Measurements from ENCODE around the gene RHOT2.
"Not testable (repeated sequence)": the region's sequence is repeated elsewhere in the genome, so short reads cannot be mapped to it uniquely, and the experiment has no call there.

RHOT2 gene

GRCh38 chr16:680967-681745 is 13.2 kb downstream of the RHOT2 start:
- no peak for DNase-seq (ENCODE audit: extremely low read depth in 1 of 2, low read depth in 1 of 2)

- DNase-seq (ENCODE audit: extremely low read depth in 1 of 2, low read depth in 1 of 2) = no peak
Measured at GRCh38 chr16:681746-682427, 14.0 kb downstream of the RHOT2 start.

- DNase-seq (ENCODE audit: extremely low read depth in 1 of 2, low read depth in 1 of 2) = no peak
Measured at GRCh38 chr16:682493-683395, 14.8 kb downstream of the RHOT2 start.

GRCh38 chr16:683396-684070 is 15.6 kb downstream of the RHOT2 start:
- no peak for DNase-seq (ENCODE audit: extremely low read depth in 1 of 2, low read depth in 1 of 2)

- peak; percentile 85 to 94 for DNase-seq (ENCODE audit: extremely low read depth in 1 of 2, low read depth in 1 of 2)
Measured at GRCh38 chr16:684071-684794, 16.3 kb downstream of the RHOT2 start, which contains the start of gene JMJD8. JMJD8 (minus strand) TSS chr16:684334; CDS start chr16:684319, 15 bp downstream.

- no peak for DNase-seq (ENCODE audit: extremely low read depth in 1 of 2, low read depth in 1 of 2)
Measured at GRCh38 chr16:684961-685696, 17.2 kb downstream of the RHOT2 start.

- no peak for DNase-seq (ENCODE audit: extremely low read depth in 1 of 2, low read depth in 1 of 2)
Measured at GRCh38 chr16:685967-686366, 18.0 kb downstream of the RHOT2 start.

- no peak for DNase-seq (ENCODE audit: extremely low read depth in 1 of 2, low read depth in 1 of 2)
Measured at GRCh38 chr16:686459-687260, 18.7 kb downstream of the RHOT2 start.

GRCh38 chr16:687499-687898 is 19.6 kb downstream of the RHOT2 start:
- no peak for DNase-seq (ENCODE audit: extremely low read depth in 1 of 2, low read depth in 1 of 2)

GRCh38 chr16:689175-689897 is 21.4 kb downstream of the RHOT2 start:
- DNase-seq (ENCODE audit: extremely low read depth in 1 of 2, low read depth in 1 of 2) = no peak

- DNase-seq (ENCODE audit: extremely low read depth in 1 of 2, low read depth in 1 of 2) = not testable (repeated sequence)
Measured at GRCh38 chr16:691242-691641, 23.3 kb downstream of the RHOT2 start.

GRCh38 chr16:692356-693108 is 24.6 kb downstream of the RHOT2 start:
- DNase-seq (ENCODE audit: extremely low read depth in 1 of 2, low read depth in 1 of 2) = no peak

- DNase-seq (ENCODE audit: extremely low read depth in 1 of 2, low read depth in 1 of 2) = no peak
Measured at GRCh38 chr16:693364-693763, 25.4 kb downstream of the RHOT2 start.

GRCh38 chr16:693766-694165 is 25.8 kb downstream of the RHOT2 start:
- DNase-seq (ENCODE audit: extremely low read depth in 1 of 2, low read depth in 1 of 2) = no peak

- no peak for DNase-seq (ENCODE audit: extremely low read depth in 1 of 2, low read depth in 1 of 2)
Measured at GRCh38 chr16:694187-694862, 26.4 kb downstream of the RHOT2 start.

- DNase-seq (ENCODE audit: extremely low read depth in 1 of 2, low read depth in 1 of 2) = no peak
Measured at GRCh38 chr16:694863-695354, 27.0 kb downstream of the RHOT2 start.
